Measurements from ENCODE around the gene RBMXL3. TPM values are rescaled to one million over a fixed set of nuclear protein-coding genes. Genes with fewer than 3 reads are reported as not detected.

RBMXL3 gene
- polyA plus RNA-seq, 3 donors, result not detected

- DNase-seq, result peak; percentile 60
Observed at GRCh38 chrX:115233497-115234455, 44.6 kb downstream of the RBMXL3 start, which contains the start of gene LRCH2. LRCH2 (minus strand) TSS chrX:115234096; CDS start chrX:115234041, 55 bp downstream.

DNA sequence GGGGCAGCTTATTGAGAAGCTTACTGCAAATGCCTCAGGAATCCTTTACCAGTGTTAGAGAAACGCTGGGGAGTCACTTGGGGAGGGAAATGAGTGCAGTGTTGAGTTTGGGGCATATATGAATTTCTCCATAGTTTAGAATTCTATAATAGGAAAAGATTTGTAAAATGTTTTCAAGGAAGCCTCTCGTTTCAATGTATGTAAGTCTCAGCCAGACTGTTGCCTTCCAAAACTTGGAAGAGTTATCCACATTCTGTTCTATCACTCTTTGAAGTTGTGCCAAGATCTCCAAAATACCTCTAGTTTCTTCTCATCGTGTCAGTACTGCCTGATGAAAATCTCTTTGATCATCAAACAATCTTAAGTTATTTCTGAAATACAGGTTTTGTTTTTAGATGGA, 45.3 kb downstream of the RBMXL3 start:
- DNase-seq, result no peak

GRCh38 chrX:115236560-115236959, 47.4 kb downstream of the RBMXL3 start:
- DNase-seq, result no peak

GRCh38 chrX:115237056-115237455, 47.8 kb downstream of the RBMXL3 start:
- no peak for DNase-seq

Other genes starting within 250 kb of the RBMXL3 start
- 1 to 10 TPM in 2 of 3 donors, under 1 TPM in 1; 0.58 to 1.8 (median 1.1) TPM for gene IL13RA2, start 171.8 kb upstream of the RBMXL3 start, polyA plus RNA-seq (ENCODE audit: insufficient read length in 3 of 3)
- gene LRCH2, start 44.7 kb downstream of the RBMXL3 start, polyA plus RNA-seq (ENCODE audit: insufficient read length in 3 of 3), result 10 to 100 TPM; 10.1 to 11.6 (median 11.1) TPM
- not detected for gene LUZP4, start 100.3 kb downstream of the RBMXL3 start, polyA plus RNA-seq (ENCODE audit: insufficient read length in 3 of 3)

Data from renal pelvis (tissue), 4 donors.